ENCODE results near the gene OGT. TPM values are rescaled to one million over a fixed set of nuclear protein-coding genes. Genes with fewer than 3 reads are reported as not detected.

The OGT gene
- total RNA-seq, 1 donor from 2014 or later, result 138 TPM

DNA sequence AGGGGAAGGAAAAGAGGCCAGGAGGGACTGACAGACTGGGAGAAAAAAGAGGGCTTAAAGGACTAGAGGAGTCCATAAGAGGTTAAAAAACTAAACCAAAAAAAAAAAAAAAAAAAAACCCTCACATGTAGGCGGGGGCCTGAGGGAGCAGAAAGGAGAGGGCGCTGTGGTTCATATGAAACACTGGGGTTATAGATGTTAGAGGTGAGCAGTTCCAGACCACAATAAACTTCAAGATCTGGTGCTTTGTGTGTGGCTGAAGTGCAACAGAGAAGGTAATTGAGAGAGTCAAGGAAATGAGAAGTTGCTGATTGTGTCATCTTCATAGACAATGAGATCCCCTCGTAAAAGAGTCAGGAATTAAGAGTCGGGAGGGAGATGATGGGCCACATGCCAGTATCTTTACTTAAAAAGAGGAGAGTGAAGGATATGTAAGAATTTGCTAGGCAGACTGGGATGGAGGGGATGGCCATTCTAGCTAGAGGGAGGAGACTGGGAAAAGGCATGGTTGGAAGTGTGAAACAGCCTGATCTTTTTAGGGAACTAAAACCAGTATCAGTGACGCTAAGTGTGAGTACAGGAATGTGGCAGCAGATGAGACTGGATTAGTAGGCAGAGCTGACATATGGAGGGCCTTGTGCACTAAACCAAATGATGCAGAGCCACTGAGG is 18.4 kb upstream of the OGT start:
- TF ChIP-seq, protein P1, sequence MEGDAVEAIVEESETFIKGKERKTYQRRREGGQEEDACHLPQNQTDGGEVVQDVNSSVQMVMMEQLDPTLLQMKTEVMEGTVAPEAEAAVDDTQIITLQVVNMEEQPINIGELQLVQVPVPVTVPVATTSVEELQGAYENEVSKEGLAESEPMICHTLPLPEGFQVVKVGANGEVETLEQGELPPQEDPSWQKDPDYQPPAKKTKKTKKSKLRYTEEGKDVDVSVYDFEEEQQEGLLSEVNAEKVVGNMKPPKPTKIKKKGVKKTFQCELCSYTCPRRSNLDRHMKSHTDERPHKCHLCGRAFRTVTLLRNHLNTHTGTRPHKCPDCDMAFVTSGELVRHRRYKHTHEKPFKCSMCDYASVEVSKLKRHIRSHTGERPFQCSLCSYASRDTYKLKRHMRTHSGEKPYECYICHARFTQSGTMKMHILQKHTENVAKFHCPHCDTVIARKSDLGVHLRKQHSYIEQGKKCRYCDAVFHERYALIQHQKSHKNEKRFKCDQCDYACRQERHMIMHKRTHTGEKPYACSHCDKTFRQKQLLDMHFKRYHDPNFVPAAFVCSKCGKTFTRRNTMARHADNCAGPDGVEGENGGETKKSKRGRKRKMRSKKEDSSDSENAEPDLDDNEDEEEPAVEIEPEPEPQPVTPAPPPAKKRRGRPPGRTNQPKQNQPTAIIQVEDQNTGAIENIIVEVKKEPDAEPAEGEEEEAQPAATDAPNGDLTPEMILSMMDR (IDR thresholded peaks at IDR 0.05), result no peak
- H3K36me3 Mint-ChIP-seq (ENCODE audit: low read depth), result no peaks in the 10 kb centered on the region
- H3K27ac Mint-ChIP-seq (ENCODE audit: unreplicated experiment), result peak overlapping the region; percentile 29
- peaks cover 14% of the 10 kb centered on the region for H3K9me3 Mint-ChIP-seq (ENCODE audit: low read depth)
- H3K4me3 Mint-ChIP-seq (ENCODE audit: unreplicated experiment), result no peak overlapping the region
- peaks cover 11% of the 10 kb centered on the region for H3K4me1 Mint-ChIP-seq (ENCODE audit: low read depth)
- no peak for DNase-seq (ENCODE audit: low spot score)
- H3K27me3 Mint-ChIP-seq (ENCODE audit: low read depth), result no peaks in the 10 kb centered on the region

DNA sequence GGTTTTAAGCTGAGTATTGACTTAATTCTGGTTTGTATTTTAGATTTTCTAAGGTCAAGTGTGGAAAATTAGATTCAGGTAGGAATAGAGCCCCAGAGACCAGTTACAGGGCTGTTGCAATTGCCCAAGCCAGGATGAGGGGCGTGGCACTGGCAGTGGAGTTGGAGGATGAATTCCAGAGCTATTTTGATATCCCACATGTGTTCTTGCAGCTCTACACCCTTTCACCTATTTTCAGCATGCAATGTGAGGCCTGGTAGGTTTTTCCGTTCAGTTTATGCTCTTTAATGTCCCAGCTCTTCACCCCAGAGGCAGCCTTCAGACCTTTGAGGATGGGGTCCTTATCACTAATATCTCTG is 17.9 kb upstream of the OGT start:
- peaks cover 11% of the 10 kb centered on the region for H3K4me1 Mint-ChIP-seq (ENCODE audit: low read depth)
- TF ChIP-seq, protein P1 (IDR thresholded peaks at IDR 0.05), result no peak
- no peaks in the 10 kb centered on the region for H3K36me3 Mint-ChIP-seq (ENCODE audit: low read depth)
- no peak for DNase-seq (ENCODE audit: low spot score)
- H3K27me3 Mint-ChIP-seq (ENCODE audit: low read depth), result no peaks in the 10 kb centered on the region
- peak overlapping the region; percentile 9 for H3K27ac Mint-ChIP-seq (ENCODE audit: unreplicated experiment)
- no peak overlapping the region for H3K4me3 Mint-ChIP-seq (ENCODE audit: unreplicated experiment)
- peaks cover 14% of the 10 kb centered on the region for H3K9me3 Mint-ChIP-seq (ENCODE audit: low read depth)

DNA sequence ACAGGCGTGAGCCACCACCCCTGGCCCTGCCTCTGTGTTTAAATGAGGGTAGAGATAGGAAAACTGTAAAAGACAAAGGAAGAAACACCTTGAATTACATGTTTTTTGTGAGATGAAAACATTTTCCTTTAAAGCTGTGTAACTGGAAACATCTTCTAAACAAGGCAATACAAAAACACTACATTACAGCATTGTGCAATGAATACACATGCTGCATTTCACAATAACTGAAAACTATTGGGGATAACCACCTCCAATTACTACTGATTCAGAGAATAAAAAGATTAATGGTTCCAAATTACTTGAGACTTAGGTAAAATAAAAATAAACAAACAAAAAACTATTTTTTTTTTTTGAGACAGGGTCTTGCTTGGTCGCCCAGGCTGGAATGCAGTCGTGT is 7.6 kb upstream of the OGT start:
- Mint-ChIP-seq H3K27ac (ENCODE audit: unreplicated experiment) (no peak overlapping the region), H3K4me3 (ENCODE audit: unreplicated experiment) (no peak overlapping the region), H3K9me3 (ENCODE audit: low read depth) (peaks cover 16% of the 10 kb centered on the region), H3K27me3 (ENCODE audit: low read depth) (no peaks in the 10 kb centered on the region), H3K36me3 (ENCODE audit: low read depth) (no peaks in the 10 kb centered on the region), H3K4me1 (ENCODE audit: low read depth) (no peaks in the 10 kb centered on the region)
- DNase-seq (ENCODE audit: low spot score), result no peak
- TF ChIP-seq, protein P1 (IDR thresholded peaks at IDR 0.05), result no peak

DNA sequence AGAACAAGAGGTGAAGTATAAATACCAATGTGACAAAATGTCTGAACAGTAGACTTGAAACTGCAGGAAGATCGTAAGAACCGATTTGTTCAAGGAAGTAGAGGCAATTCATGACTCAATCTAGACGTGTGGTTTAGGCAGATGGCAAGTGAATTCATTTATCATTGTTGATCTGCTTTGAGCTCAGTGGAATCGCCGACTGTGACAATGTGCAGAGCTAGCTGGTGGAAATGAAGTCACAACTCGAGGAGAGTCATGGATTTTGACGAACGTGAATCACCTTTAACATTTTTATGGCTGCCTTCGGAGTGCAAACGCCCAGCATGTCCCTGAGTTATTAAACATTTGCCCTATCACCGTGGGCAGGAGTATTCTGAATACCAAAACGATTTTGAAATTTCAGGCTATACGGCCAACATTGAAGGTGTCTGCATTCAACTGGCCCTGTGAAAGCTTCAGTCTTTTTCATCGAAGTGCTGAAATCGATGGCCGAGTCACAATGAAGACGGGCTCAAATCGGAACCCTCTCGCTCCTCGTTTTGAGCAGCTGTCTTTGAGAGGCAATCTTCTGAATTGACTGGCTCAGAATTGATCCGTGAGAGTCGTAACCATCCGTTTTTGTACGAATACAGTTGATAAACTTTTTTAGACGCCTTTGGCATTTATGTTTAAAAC is 689 bp upstream of the OGT start:
- peak overlapping the region; percentile 98 for H3K27ac Mint-ChIP-seq (ENCODE audit: unreplicated experiment)
- H3K4me3 Mint-ChIP-seq (ENCODE audit: unreplicated experiment), result peak overlapping the region; percentile 90
- no peaks in the 10 kb centered on the region for H3K36me3 Mint-ChIP-seq (ENCODE audit: low read depth)
- H3K9me3 Mint-ChIP-seq (ENCODE audit: low read depth), result peaks cover 18% of the 10 kb centered on the region
- DNase-seq (ENCODE audit: low spot score), result no peak
- TF ChIP-seq, protein P1 (IDR thresholded peaks at IDR 0.05), result no peak
- no peaks in the 10 kb centered on the region for H3K27me3 Mint-ChIP-seq (ENCODE audit: low read depth)
- H3K4me1 Mint-ChIP-seq (ENCODE audit: low read depth), result peaks cover 16% of the 10 kb centered on the region

DNA sequence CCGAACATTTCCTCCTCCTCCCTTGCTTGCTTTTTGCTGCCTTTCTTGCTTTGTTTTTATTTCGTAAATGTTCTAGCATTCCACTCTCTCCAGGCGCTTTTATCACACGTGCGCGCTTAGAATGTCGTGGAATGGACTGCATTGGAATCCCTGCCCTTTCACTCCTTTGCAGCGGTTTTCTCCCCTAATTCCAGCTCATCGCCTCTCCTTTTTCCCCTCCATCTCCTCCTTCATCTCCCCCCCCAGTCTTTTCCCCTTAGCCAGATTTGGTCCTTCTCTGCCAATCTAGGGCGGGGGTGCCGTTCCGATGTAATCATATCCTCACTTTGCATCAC is 579 bp downstream of the OGT start:
- peaks cover 14% of the 10 kb centered on the region for H3K9me3 Mint-ChIP-seq (ENCODE audit: low read depth)
- H3K27ac Mint-ChIP-seq (ENCODE audit: unreplicated experiment), result peak overlapping the region; percentile 98
- DNase-seq (ENCODE audit: low spot score), result no peak
- peaks cover 23% of the 10 kb centered on the region for H3K4me1 Mint-ChIP-seq (ENCODE audit: low read depth)
- H3K36me3 Mint-ChIP-seq (ENCODE audit: low read depth), result no peaks in the 10 kb centered on the region
- H3K27me3 Mint-ChIP-seq (ENCODE audit: low read depth), result no peaks in the 10 kb centered on the region
- TF ChIP-seq, protein P1 (IDR thresholded peaks at IDR 0.05), result no peak
- peak overlapping the region; percentile 90 for H3K4me3 Mint-ChIP-seq (ENCODE audit: unreplicated experiment)

Data from chondrocyte (in vitro differentiated cells).